ENCODE data around the gene KDM2A.

Gene KDM2A

DNA sequence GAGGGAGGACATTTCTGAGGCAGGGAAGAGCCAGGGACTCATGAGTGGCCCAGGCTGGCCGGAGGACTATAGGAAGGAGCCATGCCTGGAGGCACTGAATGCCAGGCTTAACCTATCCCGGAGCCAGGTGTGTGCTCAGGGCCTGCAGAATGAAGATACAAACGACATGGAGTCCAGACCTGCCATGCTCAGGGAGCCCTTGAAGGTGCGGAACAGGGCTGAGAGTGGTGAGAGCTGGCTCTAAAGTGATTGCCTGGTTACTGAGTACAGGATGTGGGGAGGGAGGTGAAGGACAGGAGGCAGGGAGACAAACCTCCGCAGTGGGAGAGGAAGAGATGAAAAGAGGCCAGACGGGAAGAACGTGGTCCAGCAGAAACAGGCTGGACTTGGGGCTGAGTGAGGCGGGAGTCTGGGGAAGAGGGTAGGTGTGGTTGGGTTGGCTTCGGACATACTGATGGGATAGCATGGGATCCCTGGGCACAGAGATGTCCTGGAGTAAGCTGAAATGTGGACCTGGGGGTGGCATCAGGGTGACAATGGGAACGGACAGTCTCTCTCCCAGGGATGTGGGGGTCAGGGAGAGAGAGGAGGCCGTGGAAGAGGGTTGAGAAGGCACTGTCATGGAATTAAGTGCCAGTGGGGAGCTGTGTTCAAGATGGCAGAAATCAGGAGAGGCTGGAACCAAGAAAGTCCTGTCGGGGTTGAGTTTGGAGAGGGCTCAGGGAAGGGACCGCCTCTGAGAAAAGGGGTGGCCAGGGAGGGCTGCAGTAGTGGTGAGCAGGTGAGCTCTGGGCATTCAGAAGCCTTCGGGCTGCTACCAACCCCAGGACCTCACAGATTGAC, 168.5 kb downstream of the KDM2A start:
- DNase-seq = no peak

DNA sequence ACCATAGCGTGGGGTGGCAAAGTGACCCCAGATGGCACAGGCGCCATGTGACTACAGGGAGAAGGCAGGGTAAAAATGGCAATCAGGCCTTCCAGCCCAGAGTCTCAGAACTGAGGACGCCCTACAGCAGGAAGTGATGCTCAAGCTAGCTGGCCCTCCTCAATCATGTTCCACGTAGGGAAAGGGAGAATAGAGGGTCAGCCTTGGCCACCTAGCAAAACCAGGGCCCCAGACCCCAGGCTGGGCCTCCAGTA, 169.1 kb downstream of the KDM2A start:
- no peak for DNase-seq

DNA sequence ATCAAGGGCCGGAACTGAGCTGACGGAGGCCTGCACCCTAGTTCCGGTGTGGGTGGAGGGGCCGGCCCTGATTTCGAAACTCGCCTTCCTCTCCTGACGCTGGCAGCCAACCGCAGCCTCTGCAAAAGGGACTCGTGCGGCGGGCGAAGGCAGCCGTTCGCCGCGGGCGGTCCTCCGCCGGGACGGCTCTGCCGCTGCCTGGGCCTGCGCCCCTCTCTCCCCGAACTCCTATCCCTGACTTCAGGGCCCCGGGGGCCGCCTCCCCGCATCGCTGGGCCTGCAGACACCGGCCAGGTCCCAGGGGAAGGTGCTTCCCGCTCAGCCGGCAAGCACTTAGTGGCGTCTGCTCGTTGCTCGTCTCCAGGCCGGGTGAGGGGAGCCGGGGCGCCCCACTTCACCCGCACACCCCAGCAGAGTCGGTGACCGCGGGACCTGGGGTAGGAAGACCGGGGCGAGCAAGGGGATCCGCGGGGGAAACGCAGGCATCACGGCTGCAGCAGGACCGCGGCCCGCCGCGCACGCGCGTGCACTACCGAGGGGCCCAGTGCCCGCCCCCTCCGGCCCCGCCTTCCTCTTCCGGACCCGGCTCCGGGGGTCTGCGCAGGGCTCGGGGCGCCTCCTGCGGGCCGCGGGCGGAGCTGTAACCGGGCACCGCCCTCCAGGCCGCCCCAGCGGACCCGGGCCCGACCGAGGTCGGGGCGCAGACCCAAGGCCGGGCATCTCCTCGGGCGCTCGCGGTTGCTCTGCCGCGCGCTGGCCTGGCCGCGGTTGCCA, 169.6 kb downstream of the KDM2A start:
- peak; percentile 86 for DNase-seq

DNA sequence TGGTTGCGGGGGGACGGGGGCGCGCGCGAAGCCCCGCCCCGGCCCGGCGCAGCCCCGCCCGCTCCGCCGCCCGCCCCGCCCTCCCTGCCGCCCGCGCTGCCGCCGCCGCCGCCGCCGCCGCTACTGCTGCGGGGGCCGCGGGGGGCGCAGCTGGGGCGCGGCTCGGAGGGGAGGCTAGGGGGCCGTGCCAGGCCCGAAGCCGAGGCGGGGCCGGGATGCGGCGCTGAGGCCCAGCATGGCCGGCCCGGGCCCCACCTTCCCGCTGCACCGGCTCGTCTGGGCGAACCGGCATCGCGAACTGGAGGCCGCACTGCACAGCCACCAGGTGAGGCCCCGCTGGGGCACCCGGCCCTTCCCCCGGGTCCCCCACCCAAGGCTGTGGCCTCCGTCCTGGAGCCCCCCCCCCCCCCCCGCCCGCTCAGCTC, 170.2 kb downstream of the KDM2A start, which contains the start of gene ANKRD13D:
Gene ANKRD13D, plus strand, starts transcription at position 78 of the 425 bp plus-strand sequence. Its CDS starts 158 bp downstream, at position 236.
- DNase-seq = no peak

DNA sequence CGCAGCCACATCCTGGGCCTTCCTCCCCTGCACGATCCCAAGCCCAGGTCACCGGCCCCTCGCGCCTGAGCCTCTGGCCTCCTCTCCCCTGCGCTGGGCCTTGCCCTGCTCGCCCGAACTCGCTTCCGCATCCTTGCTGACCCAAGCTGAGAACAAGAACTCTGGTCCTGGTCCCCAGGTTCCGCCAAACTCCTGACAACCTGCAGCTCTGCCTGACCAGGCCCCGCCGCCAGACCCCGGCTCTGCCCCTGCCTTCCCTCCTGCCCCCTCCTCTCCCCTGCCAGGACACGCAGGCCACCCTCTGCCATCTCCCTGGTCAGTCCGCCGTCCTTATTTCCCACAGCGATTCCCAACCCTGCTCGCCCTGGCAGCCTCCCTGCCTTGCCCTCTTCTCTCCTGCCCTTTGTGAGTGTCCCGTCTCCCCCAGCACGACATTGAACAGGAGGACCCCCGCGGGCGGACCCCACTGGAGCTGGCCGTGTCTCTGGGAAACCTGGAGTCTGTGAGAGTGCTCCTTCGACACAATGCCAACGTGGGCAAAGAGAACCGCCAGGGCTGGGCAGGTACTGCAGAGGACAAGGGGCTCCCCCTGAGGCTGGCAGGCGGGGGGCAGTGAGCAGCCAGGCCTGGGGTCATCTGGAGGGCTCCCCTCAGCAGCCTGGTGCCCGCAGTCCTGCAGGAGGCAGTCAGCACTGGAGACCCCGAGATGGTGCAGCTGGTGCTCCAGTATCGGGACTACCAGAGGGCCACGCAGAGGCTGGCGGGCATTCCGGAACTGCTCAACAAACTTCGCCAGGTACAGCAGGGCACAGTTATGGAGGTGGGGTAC, 170.8 kb downstream of the KDM2A start:
- DNase-seq = no peak

DNA sequence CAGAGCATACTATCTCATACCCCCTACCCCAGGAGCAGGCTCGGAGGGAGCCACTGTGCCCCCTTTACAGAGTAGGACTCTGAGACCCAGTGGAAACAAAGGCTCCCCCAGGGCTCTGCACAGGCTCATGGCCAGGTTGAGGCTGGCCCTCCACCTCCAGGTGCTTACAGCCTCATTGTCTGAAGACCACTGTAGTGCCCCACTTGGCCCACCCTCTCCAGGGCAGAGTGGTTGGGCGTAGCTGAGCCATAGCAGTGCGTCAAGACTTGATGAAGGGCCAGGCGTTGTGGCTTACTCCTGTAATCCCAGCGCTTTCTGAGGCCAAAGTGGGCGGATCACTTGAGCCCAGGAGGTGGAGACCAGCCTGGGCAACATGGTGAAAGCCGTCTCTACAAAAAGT, 171.7 kb downstream of the KDM2A start:
- DNase-seq = no peak

DNA sequence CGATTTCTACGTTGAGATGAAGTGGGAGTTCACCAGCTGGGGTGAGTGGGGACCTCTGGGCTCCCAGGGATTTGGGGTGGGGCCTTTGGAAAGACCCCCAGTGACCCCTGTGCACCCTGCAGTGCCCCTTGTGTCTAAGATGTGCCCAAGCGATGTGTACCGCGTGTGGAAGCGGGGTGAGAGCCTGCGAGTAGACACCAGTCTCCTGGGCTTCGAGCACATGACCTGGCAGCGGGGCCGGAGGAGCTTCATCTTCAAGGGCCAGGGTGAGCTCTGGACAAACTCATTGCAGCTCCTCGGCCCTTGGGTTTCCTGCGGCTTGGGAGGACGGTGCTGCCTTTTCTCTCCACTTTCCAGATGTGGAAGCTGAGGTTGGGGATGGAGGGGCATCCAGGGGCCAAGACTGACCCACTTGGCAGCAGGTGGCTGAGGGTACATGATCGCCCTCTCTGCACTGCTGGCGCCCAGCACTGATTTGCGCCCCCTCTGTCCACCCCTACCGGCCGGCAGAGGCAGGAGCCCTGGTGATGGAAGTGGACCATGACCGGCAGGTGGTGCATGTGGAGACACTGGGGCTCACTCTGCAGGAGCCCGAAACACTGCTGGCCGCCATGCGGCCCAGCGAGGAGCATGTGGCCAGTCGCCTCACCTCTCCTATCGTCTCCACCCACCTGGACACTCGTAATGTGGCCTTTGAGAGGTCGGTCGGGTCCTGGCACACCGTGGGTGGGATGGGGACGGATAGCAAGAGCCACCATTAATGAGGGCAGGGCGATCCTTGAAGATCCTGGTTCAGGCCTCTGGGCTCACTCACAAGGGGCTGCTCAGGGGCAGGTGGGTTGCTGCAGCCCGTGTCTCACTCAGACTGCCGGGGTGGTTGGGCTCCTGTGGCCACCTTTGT, 172.7 kb downstream of the KDM2A start:
- DNase-seq = no peak

DNA sequence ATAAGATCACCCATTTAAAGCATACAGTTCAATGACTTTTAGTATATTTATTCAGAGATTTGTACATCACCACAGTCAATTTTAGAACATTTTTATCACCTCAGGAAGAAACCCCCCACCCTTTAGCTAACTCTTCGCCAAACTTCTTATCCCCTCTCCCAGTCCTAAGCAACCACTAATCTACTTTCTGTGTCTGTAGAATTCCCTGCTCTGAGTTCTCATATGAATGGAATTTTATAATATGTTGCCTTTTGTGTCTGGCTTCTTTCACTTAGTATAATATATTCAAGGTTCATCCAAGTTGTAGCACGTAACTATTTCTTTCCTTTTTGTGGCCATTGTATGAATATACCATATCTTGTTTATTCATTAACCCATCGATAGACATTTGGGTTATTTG, 173.6 kb downstream of the KDM2A start:
- DNase-seq = no peak

DNA sequence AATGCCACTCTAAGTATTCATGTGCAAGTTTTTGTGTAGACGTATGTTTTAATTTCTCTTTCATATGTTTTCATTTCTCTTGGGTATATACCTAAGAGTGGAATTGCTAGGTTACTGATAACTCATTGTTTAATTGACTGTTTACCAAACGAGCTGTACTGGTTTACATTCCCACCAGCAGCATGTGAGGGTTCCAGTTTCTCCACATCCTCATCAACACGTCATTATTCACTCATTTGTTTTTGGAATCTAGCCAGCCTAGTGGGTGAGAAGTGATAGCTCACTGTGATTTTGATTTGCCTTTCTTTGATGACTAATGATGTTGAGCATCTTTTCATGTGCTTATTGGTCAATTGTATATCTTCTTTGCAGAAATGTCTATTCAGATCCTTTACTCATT, 174.0 kb downstream of the KDM2A start:
- DNase-seq = no peak

DNA sequence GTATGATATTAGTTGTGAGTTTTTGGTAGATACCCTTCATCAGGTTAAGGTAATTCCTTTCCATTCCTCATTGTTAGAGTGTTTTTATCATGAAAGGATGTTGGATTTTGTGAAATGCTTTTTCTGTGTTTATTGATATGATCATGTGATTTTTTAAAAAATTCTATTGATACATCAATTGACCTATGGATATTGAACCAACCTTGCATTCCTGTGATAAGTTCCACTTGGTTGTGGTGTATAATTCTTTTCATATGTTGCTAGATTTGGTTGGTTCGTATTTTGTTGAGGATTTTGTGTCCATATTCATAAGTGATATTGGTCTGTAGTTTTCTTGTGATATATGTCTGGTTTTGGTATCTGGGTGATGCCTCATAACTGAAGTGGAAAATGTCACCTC, 176.8 kb downstream of the KDM2A start:
- no peak for DNase-seq

DNA sequence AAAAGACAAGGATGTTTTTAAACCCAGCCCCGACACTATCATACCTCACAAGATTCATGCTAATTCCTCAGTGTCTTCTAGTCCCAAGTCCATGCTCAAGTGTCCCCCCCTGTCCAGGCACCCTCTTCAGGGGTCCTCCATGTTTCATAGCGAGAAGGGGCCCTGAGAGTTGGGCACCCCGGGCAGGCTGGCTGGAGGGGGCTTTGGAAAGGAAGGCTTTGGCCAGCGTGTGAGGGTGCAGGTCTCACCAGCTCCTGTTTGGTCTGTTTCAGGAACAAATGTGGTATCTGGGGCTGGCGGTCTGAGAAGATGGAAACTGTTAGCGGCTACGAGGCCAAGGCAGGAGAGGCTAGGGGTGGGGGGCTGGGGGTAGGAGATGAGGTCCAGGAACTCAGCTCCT, 179.7 kb downstream of the KDM2A start:
- no peak for DNase-seq

DNA sequence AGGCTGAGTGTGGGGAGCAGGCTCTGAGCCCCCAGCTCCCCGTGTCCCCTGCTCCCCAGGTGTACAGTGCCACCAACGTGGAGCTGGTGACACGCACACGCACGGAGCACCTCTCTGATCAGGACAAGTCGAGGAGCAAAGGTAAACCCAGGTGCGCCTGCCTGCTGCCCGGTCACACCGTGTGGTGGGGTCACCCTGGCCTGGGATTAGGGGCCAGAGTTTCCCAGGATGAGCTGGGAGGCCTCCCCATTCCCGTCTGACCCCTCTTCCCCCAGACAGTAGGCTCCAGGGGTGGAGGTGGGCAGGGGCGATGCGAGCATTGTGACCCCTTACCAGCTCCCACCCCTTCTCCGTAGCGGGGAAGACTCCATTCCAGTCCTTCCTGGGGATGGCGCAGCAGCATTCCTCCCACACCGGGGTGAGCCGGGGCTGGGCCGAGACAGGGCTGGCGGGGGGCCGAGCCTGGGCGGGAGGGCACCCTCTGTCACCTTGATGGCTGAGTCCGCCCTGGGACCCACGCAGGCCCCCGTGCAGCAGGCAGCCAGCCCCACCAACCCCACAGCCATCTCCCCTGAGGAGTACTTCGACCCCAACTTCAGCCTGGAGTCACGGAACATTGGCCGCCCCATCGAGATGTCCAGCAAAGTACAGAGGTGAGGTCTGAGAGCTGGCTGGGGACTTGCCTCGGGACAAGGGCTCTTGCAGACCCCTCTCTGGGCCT, 180.6 kb downstream of the KDM2A start:
- DNase-seq = no peak

DNA sequence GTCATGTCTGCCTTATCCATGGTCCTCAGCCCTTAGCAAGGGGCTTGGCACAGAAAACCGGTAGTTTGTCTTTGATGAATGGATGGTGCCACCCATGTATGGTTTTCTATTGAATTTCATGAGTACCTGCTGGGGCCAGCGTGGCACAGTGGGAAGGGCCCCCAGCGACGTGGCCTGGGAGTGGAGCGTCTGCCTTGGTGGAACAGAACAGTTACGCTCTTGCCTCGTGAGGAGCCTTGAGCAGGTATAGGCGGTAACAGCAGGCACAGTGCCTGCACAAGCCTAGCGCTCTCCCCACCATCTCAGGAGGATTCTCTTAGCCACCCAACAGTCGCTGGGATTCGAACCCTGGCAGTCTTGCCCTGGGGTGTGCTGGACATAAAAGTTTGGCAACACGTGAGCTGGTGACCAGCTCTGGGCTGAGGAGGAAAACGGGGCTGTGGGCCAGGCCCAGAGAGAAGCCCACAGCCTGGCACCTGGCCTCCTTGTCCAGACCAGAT, 181.2 kb downstream of the KDM2A start:
- no peak for DNase-seq

DNA sequence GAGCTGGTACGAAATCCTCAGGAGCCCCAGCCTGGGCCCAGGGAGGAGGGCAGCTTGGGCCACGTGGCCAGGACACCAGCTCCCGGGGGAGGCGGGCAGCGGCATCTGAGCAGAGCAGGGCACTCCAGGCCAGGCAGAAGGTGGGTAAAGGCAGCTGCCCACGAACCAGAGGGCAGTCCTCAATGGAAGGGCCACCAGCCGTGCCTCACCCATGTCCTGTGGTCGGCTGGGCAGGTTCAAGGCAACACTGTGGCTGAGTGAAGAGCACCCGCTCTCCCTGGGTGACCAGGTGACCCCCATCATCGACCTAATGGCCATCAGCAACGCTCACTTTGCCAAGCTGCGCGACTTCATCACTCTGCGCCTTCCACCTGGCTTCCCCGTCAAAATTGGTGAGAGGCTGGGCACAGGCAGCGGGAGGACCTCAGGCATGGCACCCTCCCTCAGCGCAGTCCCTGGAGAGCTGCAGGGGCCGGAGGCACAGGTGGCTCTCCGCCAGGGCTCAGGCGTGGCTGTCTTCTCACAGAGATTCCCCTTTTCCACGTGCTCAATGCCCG, 181.8 kb downstream of the KDM2A start:
- no peak for DNase-seq

DNA sequence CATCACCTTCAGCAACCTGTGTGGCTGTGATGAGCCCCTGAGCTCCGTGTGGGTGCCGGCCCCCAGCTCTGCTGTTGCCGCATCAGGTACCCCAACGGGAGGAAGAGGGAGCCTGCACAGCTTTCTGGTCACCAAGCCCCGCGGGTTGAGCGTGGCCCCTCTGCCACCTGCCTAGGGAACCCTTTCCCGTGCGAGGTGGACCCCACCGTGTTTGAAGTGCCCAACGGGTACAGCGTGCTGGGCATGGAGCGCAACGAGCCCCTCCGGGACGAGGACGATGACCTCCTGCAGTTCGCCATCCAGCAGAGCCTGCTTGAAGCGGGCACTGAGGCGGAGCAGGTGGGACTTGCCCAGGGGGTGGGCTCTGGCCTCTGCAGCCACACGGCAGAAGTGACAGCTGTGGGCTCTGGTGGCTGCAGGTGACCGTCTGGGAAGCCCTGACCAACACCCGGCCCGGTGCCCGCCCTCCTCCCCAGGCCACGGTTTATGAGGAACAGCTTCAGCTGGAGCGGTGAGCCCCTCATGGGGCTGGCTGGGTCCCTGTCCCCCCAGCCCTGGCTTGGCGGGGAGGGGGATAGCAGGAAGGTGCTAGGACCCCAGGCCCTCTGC, 182.4 kb downstream of the KDM2A start:
- DNase-seq = no peak

DNA sequence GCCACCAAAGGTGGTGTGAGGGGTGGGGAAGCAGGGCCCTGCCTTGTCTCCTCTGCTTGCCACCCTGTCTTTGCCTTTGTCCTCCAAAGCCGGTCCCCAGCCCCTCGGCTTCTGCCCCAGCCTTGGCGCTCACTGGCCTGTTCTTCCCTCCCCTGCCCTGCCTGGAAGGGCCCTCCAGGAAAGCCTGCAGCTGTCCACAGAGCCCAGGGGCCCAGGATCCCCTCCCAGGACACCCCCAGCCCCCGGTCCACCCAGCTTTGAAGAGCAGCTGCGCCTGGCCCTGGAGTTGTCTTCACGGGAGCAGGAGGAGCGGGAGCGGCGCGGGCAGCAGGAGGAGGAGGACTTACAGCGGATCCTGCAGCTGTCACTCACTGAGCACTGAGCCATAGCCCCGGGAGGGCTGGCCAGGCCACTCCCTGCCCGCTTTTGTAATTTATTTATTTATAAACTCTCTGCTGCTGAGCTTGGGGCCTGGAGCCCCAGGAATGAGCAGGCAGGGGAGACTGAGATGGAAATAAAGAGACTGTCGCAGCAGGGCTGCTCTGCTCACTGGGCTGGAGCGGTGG, 183.0 kb downstream of the KDM2A start:
- DNase-seq = no peak

DNA sequence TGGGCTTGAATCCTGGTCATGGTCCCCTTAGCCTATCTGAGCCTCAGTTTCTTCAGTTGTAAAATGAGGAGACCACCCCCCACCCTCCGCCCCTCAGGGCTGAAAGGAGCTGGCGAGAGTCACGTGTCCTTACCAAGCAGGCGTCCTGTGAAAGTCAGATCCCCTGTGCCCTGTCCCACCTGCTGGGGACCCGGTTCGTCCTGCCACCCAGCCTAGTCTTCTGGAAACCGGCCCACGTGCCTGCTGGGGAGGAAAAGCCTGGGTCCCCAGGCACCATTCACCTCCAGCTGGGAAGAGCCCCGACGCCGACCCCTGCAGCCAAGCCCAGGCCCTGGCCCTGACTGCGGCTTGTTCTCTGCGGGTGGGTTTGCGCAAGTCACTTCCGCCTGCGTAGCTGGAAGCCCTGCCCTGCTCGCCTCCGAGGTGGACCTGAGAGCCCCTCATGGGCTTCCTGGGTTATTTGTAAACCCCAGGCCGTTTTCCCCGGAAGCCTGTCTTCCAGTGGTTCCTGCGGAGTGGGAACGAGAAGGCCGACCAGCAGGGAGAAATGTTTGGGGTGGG, 183.6 kb downstream of the KDM2A start:
- DNase-seq = no peak

DNA sequence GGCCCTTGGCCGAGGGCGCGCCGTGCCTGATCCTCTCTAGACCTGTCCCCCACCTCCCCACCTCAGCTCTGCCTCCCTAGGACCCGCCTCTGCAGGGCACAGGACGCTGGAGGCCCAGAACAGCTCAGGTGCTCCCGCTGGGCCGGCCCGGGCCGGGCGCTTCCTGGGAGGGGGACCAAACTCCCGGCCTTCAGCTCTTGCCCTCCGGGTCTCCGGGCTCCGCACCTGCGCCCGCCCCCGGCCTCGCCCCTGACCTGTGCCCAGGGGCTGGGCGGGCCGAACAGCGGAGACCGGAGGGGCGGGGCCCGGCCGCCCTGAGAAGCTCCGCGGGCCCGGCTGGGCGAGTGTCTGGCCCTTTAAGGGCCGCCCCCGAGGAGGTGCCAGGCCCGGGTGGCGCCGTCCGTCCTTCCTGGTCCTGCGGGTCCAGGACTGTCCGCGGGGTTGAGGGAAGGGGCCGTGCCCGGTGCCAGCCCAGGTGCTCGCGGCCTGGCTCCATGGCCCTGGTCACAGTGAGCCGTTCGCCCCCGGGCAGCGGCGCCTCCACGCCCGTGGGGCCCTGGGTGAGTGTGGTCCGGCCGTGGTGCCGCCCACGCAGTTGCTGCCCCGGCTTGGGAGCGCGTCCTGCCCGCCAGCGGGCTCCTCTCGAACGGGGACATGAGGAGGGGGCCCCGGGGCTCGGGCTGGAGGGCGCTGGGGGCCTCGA, 184.2 kb downstream of the KDM2A start, which contains the start of gene SSH3:
Gene SSH3, plus strand, starts transcription at position 399 of the 703 bp plus-strand sequence. Its CDS starts 96 bp downstream, at position 495.
- no peak for DNase-seq

DNA sequence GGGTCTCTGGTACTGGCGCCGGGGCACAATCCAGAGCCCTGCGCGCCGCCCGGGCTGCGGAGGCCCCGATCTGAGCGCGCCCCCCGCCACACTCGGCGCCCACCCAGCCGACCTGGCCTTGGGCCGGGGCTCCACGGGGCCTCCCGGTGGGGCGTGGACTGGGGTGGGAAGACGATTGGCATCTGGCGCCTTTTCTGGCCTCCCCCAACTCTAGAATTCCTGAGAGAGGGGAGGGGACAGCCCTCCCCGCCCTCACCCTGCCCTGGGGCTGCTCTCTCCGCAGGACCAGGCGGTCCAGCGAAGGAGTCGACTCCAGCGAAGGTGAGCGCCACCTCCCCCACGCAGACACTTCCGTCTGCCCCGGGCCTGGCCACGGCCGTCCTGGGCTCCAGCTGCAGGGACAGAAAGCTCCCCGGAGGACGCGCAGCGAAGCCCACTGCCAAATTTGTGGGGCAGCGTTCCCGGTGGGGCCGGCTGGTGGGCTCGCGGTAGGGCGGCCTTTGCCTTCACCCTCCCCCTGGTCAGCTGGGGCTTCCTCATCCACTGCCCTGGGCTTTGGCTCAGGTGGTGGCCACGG, 184.9 kb downstream of the KDM2A start:
- DNase-seq = no peak

Data from activated CD4-positive, alpha-beta T cell treated with anti-CD3 and anti-CD28 coated beads, Interleukin-2, amount 50 U/mL, for 1 hour (primary cell).